Ovary (tissue), 3 donors: ENCODE data around the gene ARHGAP22.

Experiments used
- EP300 ChIP-seq: sonication (generic); formaldehyde crosslinking; IDR thresholded peaks from one replicate; pipeline ENCODE4 v1.6.1; 2017; ENCODE audit warnings: antibody characterized with exemption
- POLR2A ChIP-seq: fragments of 450-650 bp; IDR thresholded peaks from one replicate; pipeline ENCODE4 v1.6.1; 2017; ENCODE audit warnings: antibody characterized with exemption, mild to moderate bottlenecking, moderate library complexity
- TF ChIP-seq, protein P1 (sequence below), 3 donors: fragments of 450-650 bp in 2 of 3; fragments of 200-600 bp in 1 of 3; IDR thresholded peaks; one replicate each; pipeline versions ENCODE4 v1.5.1 to v1.8.0; 2016 to 2022; ENCODE audit warnings: antibody characterized with exemption in 3 of 3, mild to moderate bottlenecking in 1 of 3
- donor health status: DM: no; HTN: no; CAD: no.

- TF ChIP-seq, protein P1, sequence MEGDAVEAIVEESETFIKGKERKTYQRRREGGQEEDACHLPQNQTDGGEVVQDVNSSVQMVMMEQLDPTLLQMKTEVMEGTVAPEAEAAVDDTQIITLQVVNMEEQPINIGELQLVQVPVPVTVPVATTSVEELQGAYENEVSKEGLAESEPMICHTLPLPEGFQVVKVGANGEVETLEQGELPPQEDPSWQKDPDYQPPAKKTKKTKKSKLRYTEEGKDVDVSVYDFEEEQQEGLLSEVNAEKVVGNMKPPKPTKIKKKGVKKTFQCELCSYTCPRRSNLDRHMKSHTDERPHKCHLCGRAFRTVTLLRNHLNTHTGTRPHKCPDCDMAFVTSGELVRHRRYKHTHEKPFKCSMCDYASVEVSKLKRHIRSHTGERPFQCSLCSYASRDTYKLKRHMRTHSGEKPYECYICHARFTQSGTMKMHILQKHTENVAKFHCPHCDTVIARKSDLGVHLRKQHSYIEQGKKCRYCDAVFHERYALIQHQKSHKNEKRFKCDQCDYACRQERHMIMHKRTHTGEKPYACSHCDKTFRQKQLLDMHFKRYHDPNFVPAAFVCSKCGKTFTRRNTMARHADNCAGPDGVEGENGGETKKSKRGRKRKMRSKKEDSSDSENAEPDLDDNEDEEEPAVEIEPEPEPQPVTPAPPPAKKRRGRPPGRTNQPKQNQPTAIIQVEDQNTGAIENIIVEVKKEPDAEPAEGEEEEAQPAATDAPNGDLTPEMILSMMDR (IDR thresholded peaks at IDR 0.05): no peak
- TF ChIP-seq POLR2A: no peak
- TF ChIP-seq EP300: no peak
Measured at GRCh38 chr10:48508791-48509772, 95.8 kb downstream of the ARHGAP22 start.
